T follicular helper cell (primary cell): ENCODE data around the gene ARMC9.
"Not testable (repeated sequence)": the region's sequence is repeated elsewhere in the genome, so short reads cannot be mapped to it uniquely, and the experiment has no call there.

Source experiments
- DNase-seq: peaks from one replicate; pipeline ENCODE4 v3.0.0-alpha.2; 2020; ENCODE audit warnings: low read depth

ARMC9 gene

GRCh38 chr2:231245249-231246094, 47.0 kb downstream of the ARMC9 start:
- DNase-seq: no peak

- DNase-seq: no peak
These were observed 47.9 kb downstream of the ARMC9 start for GRCh38 chr2:231246171-231246842.

- DNase-seq: no peak
These were observed 51.7 kb downstream of the ARMC9 start for GRCh38 chr2:231250146-231250545.

- no peak for DNase-seq
These were observed 52.3 kb downstream of the ARMC9 start for GRCh38 chr2:231250698-231251097.

- not testable (repeated sequence) for DNase-seq
These were observed 54.9 kb downstream of the ARMC9 start for GRCh38 chr2:231253292-231253691.

- DNase-seq: no peak
These were observed 58.1 kb downstream of the ARMC9 start for GRCh38 chr2:231256494-231256893.

- DNase-seq: no peak
These were observed 59.3 kb downstream of the ARMC9 start for GRCh38 chr2:231257763-231258162.

- DNase-seq: no peak
These were observed 60.3 kb downstream of the ARMC9 start for GRCh38 chr2:231258701-231259100.

- DNase-seq: no peak
These were observed 60.7 kb downstream of the ARMC9 start for GRCh38 chr2:231259104-231259503.

- DNase-seq: no peak
These were observed 62.2 kb downstream of the ARMC9 start for GRCh38 chr2:231260442-231261208.

GRCh38 chr2:231263118-231263831, 64.8 kb downstream of the ARMC9 start:
- no peak for DNase-seq

- no peak for DNase-seq
These were observed 72.0 kb downstream of the ARMC9 start for GRCh38 chr2:231270221-231271114.

GRCh38 chr2:231272991-231273390, 74.6 kb downstream of the ARMC9 start:
- DNase-seq: no peak

- no peak for DNase-seq
These were observed 78.6 kb downstream of the ARMC9 start for GRCh38 chr2:231276987-231277386.

GRCh38 chr2:231277962-231278361, 79.5 kb downstream of the ARMC9 start:
- no peak for DNase-seq

GRCh38 chr2:231278868-231279267, 80.4 kb downstream of the ARMC9 start:
- DNase-seq: no peak

GRCh38 chr2:231280846-231281245, 82.4 kb downstream of the ARMC9 start:
- DNase-seq: no peak

- no peak for DNase-seq
These were observed 85.9 kb downstream of the ARMC9 start for GRCh38 chr2:231284296-231284695.

GRCh38 chr2:231286964-231287363, 88.5 kb downstream of the ARMC9 start:
- DNase-seq: no peak

- DNase-seq: no peak
These were observed 89.3 kb downstream of the ARMC9 start for GRCh38 chr2:231287696-231288095.

- DNase-seq: no peak
These were observed 90.2 kb downstream of the ARMC9 start for GRCh38 chr2:231288590-231288989.
